BE2C (cell line): Measurements from ENCODE around the gene MVK.

Experiments
- DNase-seq: peaks from one replicate; pipeline ENCODE4 v3.0.0-alpha.2; 2020
- H3K27me3 ChIP-seq: fragments of 250-450 bp; sonication (Bioruptor Pico); 2 replicates; pipeline ENCODE4 v1.5.1; 2020; ENCODE audit warnings: mild to moderate bottlenecking
- H3K36me3 ChIP-seq: fragments of 250-450 bp; sonication (Bioruptor Pico); 2 replicates; pipeline ENCODE4 v1.5.1; 2020; ENCODE audit warnings: mild to moderate bottlenecking
- H3K4me1 ChIP-seq: fragments of 250-450 bp; sonication (Bioruptor Pico); 2 replicates; pipeline ENCODE4 v1.5.1; 2020
- H3K4me3 ChIP-seq: 2 replicates; pipeline ENCODE4 v1.5.1; 2011; ENCODE audit warnings: low read depth, low read length
- H3K9me3 ChIP-seq: fragments of 250-450 bp; sonication (Bioruptor Pico); 2 replicates; pipeline ENCODE4 v1.5.1; 2020
- CTCF ChIP-seq: IDR thresholded peaks from 2 replicates; pipeline ENCODE4 v1.5.1; 2012; ENCODE audit warnings: mild to moderate bottlenecking, low read depth, low read length

MVK gene

GRCh38 chr12:109531411-109531810 lies 42.2 kb upstream of the MVK start:
- peaks cover 63% of the 10 kb centered on the region for H3K4me1 ChIP-seq
- H3K36me3 ChIP-seq = no peaks in the 10 kb centered on the region

GRCh38 chr12:109532721-109533486 lies 40.7 kb upstream of the MVK start:
- no peaks in the 10 kb centered on the region for H3K9me3 ChIP-seq
- H3K36me3 ChIP-seq = no peaks in the 10 kb centered on the region
- peaks cover 57% of the 10 kb centered on the region for H3K4me1 ChIP-seq
- no peak overlapping the region for H3K4me3 ChIP-seq
- H3K27me3 ChIP-seq = no peaks in the 10 kb centered on the region
- TF ChIP-seq CTCF = no peak
- no peak for DNase-seq

More at GRCh38 chr12:109531411-109531810, 42.2 kb upstream of the MVK start:
- H3K9me3 ChIP-seq = no peaks in the 10 kb centered on the region
- H3K4me3 ChIP-seq = no peak overlapping the region
- no peaks in the 10 kb centered on the region for H3K27me3 ChIP-seq
- peak; percentile 67 for DNase-seq
- no peak for TF ChIP-seq CTCF

- H3K4me1 ChIP-seq = peaks cover 56% of the 10 kb centered on the region
- no peaks in the 10 kb centered on the region for H3K36me3 ChIP-seq
- no peaks in the 10 kb centered on the region for H3K9me3 ChIP-seq
- H3K27me3 ChIP-seq = no peaks in the 10 kb centered on the region
- no peak overlapping the region for H3K4me3 ChIP-seq
- no peak for DNase-seq
- no peak for TF ChIP-seq CTCF
These were observed 40.2 kb upstream of the MVK start for GRCh38 chr12:109533487-109533740.

- no peak for DNase-seq
- H3K9me3 ChIP-seq = no peaks in the 10 kb centered on the region
- H3K36me3 ChIP-seq = no peaks in the 10 kb centered on the region
- H3K27me3 ChIP-seq = no peaks in the 10 kb centered on the region
- no peak for TF ChIP-seq CTCF
- peaks cover 57% of the 10 kb centered on the region for H3K4me1 ChIP-seq
- H3K4me3 ChIP-seq = no peak overlapping the region
These were observed 39.1 kb upstream of the MVK start for GRCh38 chr12:109534456-109534855.

- Histone ChIP-seq H3K27me3 (no peaks in the 10 kb centered on the region), H3K9me3 (no peaks in the 10 kb centered on the region), H3K4me3 (no peak overlapping the region), H3K4me1 (peaks cover 48% of the 10 kb centered on the region), H3K36me3 (no peaks in the 10 kb centered on the region)
- DNase-seq = no peak
- TF ChIP-seq CTCF = no peak
These were observed 38.2 kb upstream of the MVK start for GRCh38 chr12:109535231-109535862.

GRCh38 chr12:109535863-109536250 lies 37.7 kb upstream of the MVK start:
- DNase-seq = no peak
- H3K9me3 ChIP-seq = no peaks in the 10 kb centered on the region
- no peak overlapping the region for H3K4me3 ChIP-seq
- no peak for TF ChIP-seq CTCF
- no peaks in the 10 kb centered on the region for H3K36me3 ChIP-seq
- H3K4me1 ChIP-seq = peaks cover 43% of the 10 kb centered on the region
- H3K27me3 ChIP-seq = no peaks in the 10 kb centered on the region
